Suprapubic skin (tissue), 4 donors: Measurements from ENCODE around the gene HOXC13.

Source experiments
- CTCF ChIP-seq, 2 donors: fragments of 200-600 bp in 1 of 2; fragments of 450-650 bp in 1 of 2; sonication (generic) in 1 of 2; IDR thresholded peaks; one replicate each; pipeline ENCODE4 v1.5.1; 2016 to 2019; ENCODE audit warnings: antibody characterized with exemption in 2 of 2, mild to moderate bottlenecking in 1 of 2, moderate library complexity in 1 of 2
- POLR2A ChIP-seq, 2 donors: fragments of 450-650 bp; IDR thresholded peaks; one replicate each; pipeline ENCODE4 v1.6.1; 2017; ENCODE audit warnings: antibody characterized with exemption in 2 of 2, mild to moderate bottlenecking in 2 of 2, moderate library complexity in 2 of 2
- POLR2AphosphoS5 ChIP-seq, 3 donors: sonication (generic); formaldehyde crosslinking; IDR thresholded peaks; one replicate each; pipeline ENCODE4 v1.6.1; 2017; ENCODE audit warnings: antibody characterized with exemption in 3 of 3

DNA sequence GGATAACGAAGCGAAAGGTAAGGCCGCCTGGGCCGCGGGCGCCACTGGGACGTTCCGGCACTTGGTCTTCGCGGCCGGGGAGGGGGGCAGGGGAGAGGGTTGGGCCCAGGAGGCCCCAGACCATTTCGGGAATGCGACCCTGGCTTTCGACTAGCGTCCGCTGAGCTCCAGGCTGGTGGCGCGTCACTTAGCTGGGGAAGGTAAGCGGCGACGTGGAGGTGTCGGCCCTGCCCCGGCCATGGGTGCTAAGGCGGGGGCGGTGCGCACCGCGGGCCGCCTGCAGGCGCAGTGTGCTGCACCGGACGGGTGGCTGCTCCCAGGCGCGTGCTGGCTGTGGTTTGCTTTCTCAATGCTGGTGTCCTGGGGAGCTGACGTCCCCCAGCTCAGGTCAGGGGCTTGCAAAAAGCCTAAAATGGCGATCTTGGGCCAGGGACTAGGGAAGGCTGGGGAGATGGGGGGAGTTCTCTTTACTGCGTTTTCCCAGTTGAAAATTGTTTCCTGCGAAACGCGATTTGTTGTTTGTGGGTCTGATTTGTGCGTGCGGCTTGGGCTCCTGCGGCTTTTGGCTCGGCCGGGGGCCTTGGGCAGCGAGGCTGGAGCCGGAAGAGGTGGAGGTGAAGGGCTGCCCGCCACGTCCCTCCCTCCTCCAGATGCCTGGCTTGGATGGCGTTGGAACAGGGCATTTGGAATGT is 47.5 kb downstream of the HOXC13 start:
- TF ChIP-seq CTCF (IDR thresholded peaks at IDR 0.05) (peak in 1 of 2 donors; percentile 26), POLR2AphosphoS5 (IDR thresholded peaks at IDR 0.05) (peak in 2 of 3 donors; percentile 23 to 55), POLR2A (IDR thresholded peaks at IDR 0.05) (peak in 1 of 2 donors; percentile 16)
